ENCODE results near the gene TSHR.
"Not testable (repeated sequence)": the region's sequence is repeated elsewhere in the genome, so short reads cannot be mapped to it uniquely, and the experiment has no call there.

TSHR gene

DNA sequence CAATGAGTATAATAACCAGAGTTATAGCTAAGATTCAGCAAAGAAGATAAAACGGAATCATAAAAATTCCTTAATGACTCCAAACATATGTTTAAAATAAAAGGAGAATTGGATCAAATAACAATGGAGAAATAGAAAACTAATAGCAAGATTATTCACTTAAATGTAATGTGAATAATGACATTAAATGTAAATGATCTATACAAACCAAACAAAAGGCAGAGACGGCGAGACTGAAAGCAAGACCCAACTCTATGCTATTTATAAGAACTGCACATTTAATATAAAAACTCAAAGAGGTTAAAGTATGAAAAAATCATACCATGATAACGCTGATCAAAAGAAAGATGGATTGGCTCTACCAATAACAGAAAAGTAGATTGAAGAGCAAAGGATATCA lies 3.9 kb upstream of the TSHR start:
- DNase-seq (ENCODE audit: low read depth, low spot score) = no peak

DNA sequence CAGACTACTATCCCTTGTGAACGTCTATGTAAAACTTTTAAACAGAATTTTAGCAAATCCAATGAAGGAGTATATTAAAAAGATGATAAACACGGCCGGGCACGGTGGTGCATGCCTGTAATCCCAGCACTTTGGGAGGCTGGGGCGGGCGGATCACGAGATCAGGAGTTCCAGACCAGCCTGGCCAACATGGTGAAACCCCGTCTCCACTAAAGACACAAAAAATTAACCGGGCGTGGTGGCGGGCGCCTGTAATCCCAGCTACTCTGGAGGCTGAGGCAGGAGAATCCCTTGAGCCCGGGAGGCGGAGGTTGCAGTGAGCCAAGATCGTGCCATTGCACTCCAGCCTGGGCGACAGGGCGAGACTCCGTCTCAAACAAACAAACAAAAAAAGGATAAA lies 2.2 kb upstream of the TSHR start:
- DNase-seq (ENCODE audit: low read depth, low spot score) = not testable (repeated sequence)

DNA sequence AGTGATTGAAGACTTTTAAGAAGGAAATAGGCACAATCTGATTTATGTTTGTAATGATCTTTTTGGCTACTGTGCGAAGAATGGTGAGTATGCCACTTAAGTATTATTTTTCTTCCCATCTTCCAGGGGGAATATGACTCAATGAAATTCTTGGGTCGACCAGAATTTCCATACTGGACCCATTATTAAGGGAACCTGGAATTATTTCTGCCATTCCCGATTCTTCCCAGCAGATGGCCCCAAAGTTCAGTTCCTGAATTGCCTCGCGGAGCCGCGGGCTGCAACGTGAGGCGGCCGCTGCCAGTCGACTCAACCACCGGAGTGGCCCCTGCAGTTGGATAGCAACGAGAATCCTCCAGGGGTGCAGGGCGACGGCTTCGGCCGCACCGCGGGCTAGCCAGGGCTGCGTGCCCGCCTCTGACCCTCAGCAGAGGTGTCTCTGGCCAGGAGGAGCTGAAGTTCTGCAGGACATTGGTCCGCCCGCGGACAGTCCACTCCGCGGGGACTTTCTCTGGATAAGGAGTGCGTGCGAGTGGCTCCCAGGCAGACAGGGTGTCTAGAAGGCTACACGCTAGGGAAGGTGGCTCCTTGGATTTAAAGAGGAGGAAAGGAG lies 628 bp upstream of the TSHR start:
- peak; percentile 84 for DNase-seq (ENCODE audit: low read depth, low spot score)

DNA sequence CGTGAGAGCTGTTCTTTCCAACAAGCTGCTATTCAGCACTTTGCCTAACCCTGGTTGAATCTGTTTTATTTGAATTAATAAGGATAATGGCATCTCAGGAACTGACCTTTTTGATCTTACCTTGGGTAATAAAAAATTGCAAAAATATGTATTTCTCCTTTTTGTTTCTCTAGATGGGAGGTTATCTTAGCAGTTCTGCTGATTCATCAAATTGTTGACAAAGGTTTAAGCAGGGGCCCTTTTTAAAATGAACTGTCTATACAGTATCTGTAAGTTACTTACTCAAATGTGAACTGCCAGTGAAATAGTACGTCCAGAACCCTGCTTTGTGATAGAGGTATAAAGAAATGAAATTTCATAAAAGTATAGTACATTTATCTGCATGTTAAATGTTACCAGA lies 681 bp downstream of the TSHR start:
- DNase-seq (ENCODE audit: low read depth, low spot score) = no peak

DNA sequence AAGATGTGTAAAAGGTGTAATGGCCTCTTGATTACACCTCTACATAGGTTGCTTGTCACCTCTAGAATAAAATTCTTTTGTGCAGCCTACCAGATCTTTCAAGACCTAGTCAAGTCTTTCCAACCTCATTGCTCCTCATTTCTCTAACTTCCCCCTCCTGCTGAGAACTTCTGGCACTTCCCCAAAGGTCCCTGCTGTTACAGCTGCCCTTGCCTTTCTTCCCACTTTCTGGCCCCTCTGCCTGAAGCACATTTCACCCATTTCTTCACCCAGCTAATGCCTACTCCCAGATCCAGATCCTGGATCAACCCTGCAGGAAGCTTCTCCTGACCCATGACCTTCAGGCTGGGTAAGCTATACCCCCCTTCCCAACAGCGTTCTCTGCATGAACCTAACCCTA lies 1.5 kb downstream of the TSHR start:
- DNase-seq (ENCODE audit: low read depth, low spot score) = no peak

DNA sequence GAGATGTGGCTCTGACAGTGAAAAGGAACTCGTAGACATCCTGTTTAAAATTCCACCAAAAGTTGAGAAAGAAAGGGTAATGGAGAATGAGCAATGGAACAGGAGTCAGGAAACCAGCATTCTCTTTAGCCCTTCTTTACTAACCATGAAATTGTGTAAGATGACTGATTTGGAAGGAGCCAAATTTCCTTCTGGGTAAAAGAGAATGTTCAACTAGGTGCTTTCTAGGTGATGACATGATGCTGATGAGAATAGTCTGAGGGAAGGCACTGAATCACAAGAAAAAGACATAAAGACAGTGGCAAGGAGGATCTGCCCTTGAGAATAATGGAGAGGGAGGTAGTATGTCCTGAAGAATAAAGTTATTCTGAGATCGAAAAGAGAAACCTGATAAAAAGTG lies 2.2 kb downstream of the TSHR start:
- no peak for DNase-seq (ENCODE audit: low read depth, low spot score)

DNA sequence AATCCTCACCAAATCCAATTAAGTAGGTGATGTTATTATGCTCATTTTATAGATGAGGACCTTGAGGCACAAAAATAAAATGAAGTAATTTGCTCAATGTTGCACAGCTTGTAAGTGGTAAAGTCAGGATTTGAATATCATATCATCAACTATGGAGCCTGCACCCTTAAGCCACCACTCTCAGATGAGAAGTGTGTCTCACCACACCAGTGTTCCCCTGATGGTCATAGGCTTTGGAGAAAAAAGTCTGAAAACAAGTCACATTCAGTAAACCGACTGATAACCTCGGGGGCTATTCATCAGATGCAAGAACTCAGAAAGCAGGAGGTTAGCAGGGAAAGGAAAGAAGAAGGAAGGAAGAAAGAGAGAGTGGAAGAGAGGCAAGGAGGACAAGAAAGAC lies 2.8 kb downstream of the TSHR start:
- DNase-seq (ENCODE audit: low read depth, low spot score) = no peak

DNA sequence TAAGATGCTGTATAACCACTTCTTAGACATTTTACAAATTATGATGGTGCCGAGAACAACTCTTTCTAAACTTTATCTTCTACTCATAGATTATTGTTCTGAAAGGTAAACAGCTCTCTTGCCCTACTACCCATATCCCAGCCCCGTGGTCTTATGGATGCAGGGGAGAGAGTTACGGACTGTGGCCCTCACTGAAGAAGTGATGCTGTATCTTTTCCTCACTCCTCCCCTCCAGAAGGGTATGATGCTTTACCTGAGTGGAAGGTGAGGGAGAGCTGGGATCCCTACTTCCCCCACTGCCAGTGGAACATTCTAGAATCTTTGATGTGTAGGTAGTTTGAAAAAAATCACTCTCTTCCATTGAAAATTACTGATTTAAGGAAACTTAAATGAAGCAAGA lies 3.5 kb downstream of the TSHR start:
- DNase-seq (ENCODE audit: low read depth, low spot score) = no peak

DNA sequence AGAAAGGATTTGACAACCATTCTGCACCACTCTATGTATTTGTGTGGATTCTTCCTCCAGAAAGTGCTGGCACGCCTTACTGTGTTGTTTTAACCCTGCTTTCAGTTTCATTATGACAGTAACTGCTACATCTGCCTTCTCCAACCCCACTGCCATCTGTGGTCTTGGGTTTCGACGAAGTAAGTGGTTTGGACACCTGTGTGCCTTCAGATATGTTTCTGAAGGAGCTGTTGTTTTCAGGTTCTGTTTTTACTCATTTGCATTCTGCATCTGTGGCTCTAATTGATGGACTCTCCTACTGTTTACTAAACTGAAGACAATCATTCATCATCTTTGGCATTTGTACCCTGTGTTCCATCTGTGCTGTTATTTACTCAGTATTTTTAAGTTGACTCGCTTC lies 4.1 kb downstream of the TSHR start:
- no peak for DNase-seq (ENCODE audit: low read depth, low spot score)

DNA sequence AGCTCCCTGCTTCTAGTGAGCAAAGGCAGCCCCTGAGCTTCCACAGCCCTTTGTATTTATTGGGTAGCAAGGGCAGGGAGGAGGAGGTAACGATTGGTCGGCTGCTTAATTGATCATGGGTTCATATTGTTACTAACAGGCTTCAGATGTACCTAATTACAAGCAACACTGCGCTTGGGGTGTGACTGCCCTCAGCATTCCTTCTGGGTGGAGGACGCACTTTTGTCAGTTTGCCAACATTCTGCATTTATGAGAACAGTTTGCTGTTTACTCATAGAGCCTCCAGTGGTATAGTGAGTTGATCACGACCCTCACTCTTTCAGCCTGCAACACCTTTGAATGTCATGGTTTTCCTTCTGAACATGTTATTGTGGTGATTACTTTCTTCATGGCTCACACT lies 9.6 kb downstream of the TSHR start:
- DNase-seq (ENCODE audit: low read depth, low spot score) = no peak

DNA sequence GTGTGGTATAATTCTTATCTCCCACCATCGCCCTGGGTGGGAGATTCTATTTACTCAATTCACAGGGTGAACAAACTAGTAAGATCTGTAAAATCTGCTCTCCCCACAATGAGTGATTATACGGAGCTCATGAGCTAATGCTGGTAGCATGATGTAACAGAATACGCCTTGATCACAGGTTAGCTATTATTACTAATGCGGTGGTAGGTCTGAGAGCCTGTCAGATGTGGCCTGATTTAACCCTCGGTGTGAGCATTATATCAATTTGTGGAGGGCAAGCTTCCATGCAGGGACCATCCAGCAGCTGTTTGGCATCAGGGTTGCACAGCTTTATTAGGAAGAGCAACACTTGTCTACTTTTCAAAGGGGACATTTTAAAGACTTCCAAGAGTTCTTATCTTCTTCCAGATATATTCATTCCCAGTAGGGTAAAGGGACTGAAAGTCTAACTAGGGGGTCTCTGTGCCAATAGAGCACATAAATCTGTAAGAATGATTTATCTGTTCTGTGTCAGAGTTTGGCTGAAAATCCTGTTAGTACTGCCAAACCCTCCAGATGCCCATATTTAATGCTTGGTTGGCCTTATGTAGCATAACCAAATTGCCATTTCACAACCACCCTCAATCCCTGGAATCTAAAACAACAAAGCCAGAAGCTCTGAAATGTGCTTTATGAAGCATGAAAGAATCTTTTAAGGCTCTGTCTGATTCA lies 18.7 kb downstream of the TSHR start:
- no peak for DNase-seq (ENCODE audit: low read depth, low spot score)

DNA sequence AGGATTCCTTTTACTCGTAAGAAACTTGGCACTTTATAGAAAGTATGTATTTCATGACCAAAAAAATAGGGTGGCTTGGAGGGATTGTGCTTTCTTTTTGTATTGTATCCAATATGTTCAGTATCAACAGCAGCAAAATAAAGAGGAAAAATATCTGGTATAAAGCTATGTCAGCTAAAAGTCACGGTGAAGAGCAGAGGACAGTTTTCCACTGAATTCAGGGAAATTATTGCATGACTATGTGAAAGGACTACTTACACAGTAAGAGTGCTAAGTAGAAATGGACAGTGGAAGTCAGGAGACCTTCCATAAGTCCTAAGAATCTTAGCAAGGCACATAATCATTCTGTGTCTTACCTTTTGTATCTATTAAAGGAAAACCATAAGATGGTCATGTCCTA lies 19.3 kb downstream of the TSHR start:
- no peak for DNase-seq (ENCODE audit: low read depth, low spot score)

DNA sequence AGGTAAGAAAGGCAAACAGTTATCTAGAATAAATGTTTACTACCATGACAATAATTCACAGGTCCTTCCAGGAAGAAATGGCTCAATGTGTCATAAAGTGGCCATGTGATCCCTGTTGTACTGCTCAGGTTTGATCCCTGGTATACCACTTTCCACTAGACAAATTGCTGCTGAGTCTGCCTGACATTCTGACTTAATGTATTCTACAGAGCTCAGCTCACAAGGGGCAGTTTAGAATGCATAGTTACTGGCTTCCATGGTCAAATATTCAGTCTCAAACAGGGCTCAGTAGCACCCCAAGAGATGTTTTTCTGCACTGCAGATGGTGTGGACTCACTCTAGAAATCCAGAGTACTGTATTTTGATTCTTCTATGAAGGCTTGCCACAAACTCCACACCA lies 21.8 kb downstream of the TSHR start:
- no peak for DNase-seq (ENCODE audit: low read depth, low spot score)

DNA sequence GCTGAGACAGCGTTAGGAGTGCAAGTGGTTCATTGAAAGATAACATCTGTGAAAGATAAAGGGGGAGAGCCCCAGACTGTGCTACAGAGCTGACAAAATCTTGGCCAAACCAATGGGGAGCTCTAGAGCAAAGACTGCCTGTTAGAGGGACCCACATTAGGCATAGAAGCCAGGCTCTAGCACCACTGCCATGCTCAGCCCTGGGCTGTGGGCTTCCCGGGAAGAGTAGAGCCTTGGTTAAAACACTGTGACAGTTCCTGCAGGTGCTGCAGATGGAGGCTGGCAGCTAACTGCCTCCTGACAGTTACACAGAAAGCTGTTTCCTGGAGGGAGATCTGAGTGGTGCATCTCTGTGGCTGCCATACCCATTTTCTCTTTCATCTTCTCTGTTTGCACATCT lies 23.0 kb downstream of the TSHR start:
- no peak for DNase-seq (ENCODE audit: low read depth, low spot score)

DNA sequence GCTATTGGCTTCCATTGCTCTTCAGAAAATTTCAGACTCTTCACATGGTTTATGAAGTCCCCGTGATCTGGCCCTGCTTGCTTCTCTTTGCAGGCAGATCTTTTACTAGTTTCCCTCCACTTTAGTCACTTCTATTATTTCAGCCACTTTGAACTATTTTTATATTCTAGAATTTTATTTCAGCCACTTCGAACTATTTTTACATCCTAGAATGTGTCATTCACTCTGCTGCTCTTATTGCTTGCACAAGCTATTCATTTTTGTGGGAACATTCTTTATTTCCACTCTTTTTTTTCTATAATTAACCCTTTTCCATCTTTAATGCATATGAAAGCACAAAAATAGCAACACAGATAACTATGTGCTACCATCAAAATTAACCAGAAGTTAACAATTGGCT lies 24.5 kb downstream of the TSHR start:
- DNase-seq (ENCODE audit: low read depth, low spot score) = no peak

DNA sequence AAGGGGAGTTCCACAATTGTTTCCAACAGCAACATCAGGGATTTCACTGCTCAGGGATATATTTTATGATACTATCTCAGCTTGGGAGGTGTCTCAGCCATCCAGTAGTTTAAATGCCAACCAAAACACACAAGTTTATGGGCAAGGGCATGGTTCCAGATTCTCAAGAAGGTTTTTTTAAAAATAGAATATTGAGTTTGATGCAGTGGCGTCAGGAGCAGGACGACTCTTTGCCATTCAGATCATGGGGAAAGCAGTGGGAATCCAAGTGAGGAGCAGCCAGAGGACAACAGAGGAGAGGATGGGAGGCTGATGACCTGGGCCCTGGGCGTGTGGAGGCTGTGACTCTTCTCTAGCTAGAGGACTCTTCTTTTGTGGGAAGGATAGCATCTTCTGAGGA lies 25.7 kb downstream of the TSHR start:
- DNase-seq (ENCODE audit: low read depth, low spot score) = no peak

DNA sequence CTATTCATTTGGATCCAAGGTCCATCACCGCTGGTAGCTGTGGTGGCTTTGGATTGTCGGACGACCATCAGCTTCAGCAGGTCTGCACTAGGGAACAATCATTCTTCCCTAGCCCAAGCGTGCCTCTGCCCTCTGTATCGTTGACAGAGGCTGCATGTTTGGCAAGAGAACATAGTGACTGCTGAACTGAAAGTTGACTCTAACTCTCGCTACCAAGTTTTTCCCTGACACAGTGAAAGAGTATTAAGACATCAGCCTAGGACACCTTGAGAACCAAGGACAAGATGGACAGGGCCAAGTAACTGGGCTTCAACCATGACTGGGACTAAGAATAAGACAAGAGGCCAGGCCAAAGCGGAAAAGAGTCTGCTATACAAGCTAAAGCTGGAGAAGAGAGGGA lies 26.3 kb downstream of the TSHR start:
- no peak for DNase-seq (ENCODE audit: low read depth, low spot score)

DNA sequence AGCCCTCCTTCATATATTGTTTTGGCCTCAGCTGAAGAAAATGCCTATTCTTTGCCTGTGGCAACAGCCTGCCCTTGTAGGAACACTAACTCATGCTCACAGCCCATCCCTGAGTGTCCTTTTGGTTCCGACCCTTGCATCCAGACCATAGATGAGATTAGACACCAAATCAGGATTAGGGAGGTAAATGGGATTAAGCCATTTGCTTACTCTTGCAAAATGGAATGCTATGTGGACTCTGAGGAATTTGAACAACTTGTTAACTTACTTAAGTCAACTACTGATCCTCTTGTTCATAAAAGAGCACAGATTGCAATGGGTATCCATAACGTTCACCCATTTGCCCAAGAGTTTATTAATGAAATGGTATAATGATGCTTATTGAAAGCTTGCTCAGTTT lies 27.3 kb downstream of the TSHR start:
- no peak for DNase-seq (ENCODE audit: low read depth, low spot score)

DNA sequence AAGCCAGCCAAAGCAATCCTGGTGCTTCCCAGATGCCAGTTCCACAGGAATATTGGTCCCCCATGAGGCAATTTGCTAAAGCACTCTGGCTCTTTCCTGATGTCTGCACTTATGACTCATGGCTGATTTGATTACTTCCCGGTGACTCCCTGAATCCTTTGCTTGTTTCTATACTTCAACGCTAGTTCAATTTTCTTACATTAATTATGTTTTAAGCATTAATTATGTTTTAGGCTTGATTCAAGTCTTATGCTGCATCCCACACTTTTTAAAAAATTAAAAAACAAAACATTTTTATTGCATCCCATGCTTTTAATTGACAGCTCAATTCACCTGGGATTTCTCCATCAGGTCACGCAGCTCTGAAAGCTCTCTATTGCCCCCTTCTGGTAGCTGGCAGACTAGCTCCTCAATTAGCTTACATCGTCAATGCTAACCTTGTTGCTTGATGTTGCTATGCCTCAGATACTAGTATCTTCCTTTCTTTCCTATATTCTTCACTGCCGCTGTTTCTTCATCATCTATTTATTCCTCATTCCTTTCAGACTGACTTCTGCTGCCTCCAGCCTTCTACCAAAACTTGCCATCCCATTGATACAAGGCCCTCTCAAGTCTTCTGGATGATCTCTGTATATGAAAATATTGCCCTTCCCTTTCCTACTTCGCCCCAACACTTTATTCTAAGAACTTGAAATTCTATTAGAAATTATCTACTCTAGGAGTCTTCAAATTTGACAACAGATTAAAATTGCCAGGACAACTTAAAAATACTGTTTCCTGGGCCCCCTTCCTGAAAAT lies 32.0 kb downstream of the TSHR start:
- DNase-seq (ENCODE audit: low read depth, low spot score) = peak; percentile 68

DNA sequence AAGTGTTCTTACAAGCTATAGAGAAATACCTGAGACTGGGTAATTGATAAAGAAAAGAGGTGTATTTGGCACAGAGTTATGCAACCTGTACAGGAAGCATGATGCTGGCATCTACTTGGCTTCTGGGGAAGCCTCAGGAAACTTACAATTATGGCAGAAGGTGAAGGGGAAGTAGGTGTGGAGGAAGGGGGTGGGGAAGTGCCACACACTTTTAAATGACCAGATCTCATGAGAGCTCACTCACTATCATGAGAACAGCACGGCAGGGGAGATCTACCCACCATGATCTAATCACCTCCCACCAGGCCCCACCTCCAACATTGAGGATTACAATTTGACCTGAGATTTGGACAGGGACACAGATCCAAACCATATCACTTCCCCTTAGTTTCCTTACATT lies 32.8 kb downstream of the TSHR start:
- no peak for DNase-seq (ENCODE audit: low read depth, low spot score)

DNA sequence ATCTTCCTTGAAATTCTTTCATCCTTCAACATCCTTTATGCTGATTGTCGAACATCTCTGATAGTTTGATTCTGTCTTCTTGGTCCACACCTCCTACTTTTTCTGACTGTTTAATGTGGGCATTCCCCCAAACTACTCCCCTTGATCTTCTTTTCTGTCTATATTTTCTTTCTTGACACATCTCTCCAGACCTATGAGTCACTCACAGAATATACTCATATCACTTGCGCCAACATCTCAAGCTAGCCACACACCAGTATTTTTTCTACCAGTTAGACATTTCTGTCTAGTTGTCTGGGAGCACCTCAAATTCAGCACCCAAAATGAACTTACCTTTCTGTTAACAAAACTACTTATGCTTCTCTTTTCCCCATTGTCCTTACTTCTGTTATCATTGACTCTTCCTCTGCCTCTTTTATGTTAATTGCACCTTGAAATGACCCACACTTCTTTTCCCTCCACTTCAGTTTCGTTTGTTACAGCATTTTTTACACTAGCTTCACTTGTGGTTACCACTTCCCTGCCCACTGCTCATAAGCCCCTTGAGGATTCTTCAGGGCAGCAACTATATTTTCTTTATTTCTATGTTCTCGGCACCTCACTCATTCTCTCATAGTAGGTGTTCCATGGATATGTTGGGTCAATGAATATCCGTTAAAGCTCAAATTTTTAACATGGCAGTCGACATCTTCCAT lies 33.5 kb downstream of the TSHR start:
- no peak for DNase-seq (ENCODE audit: low read depth, low spot score)

DNA sequence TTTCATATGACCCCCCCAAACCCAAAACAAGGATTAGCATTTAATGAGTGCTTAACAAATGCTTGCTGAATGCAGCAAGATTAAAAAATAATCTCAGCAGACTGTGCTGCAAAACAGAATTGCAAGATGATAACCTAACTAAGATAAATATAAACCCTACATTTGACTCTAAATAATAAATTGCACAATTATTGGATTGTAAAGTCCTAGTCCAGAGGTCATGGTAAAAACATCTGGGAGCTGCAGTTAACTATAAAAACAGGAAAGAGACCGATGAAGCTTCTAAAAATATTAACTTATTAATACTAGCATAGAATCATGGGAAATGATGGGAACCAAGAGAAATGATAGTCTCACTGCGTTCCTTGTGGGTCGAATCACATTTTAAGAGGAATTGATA lies 37.2 kb downstream of the TSHR start:
- no peak for DNase-seq (ENCODE audit: low read depth, low spot score)

Data from ELF-1 (cell line).